Activated T-helper 1 cell treated with anti-CD3 and anti-CD28 coated beads, Interleukin-12 subunit alpha, Interleukin-12 subunit beta, Interleukin-2, Interleukin-4 antibody, amounts not matched to agents 30 ng/mL and 10 ng/mL and 1 ng/mL, durations not matched to agents 14 hours and 24 hours and 36 hours (primary cell): ENCODE measurements around the gene ARHGAP29. TPM values are rescaled to one million over a fixed set of nuclear protein-coding genes. Genes with fewer than 3 reads are reported as not detected.

Experiments
- DNase-seq: peaks from one replicate; pipeline ENCODE4 v3.0.0; 2021; ENCODE audit warnings: low spot score
- H3K27ac Mint-ChIP-seq: one replicate; pipeline ENCODE4 v1.8.0; 2021; ENCODE audit warnings: mild to moderate bottlenecking, mixed read lengths
- H3K27me3 Mint-ChIP-seq: one replicate; pipeline ENCODE4 v1.8.0; 2022; ENCODE audit warnings: mild to moderate bottlenecking, moderate library complexity, mixed read lengths; ENCODE audit not compliant: insufficient read depth
- H3K36me3 Mint-ChIP-seq: one replicate; pipeline ENCODE4 v1.8.0; 2021; ENCODE audit warnings: low read depth, mixed read lengths
- H3K4me1 Mint-ChIP-seq: one replicate; pipeline ENCODE4 v1.8.0; 2021; ENCODE audit warnings: low read depth, mixed read lengths
- H3K4me3 Mint-ChIP-seq: one replicate; pipeline ENCODE4 v1.8.0; 2021; ENCODE audit warnings: mild to moderate bottlenecking, moderate library complexity, mixed read lengths
- H3K9me3 Mint-ChIP-seq: one replicate; pipeline ENCODE4 v1.8.0; 2021; ENCODE audit warnings: mixed read lengths
- intact Hi-C: fragments of 100-400 bp; cut with micrococcal nuclease; formaldehyde crosslinking; loops from one replicate; pipeline ENCODE4 v1.15.1; 2024
- total RNA-seq: library from RNA; stranded (reverse); gene quantifications from 2 replicates; pipeline ENCODE4 v1.2.3, GENCODE V29; 2022

ARHGAP29 gene
- total RNA-seq, 1 donor from 2014 or later = not detected

GRCh38 chr1:94257444-94257843, 20.1 kb upstream of the ARHGAP29 start:
- H3K36me3 Mint-ChIP-seq = no peaks in the 10 kb centered on the region

GRCh38 chr1:94255476-94255875, 18.1 kb upstream of the ARHGAP29 start:
- Mint-ChIP-seq H3K27ac (no peak overlapping the region), H3K4me1 (no peaks in the 10 kb centered on the region), H3K4me3 (no peak overlapping the region), H3K27me3 (peaks cover 18% of the 10 kb centered on the region), H3K9me3 (no peaks in the 10 kb centered on the region), H3K36me3 (no peaks in the 10 kb centered on the region)
- intact Hi-C loops = no loop called here
- DNase-seq = no peak

More at GRCh38 chr1:94257444-94257843, 20.1 kb upstream of the ARHGAP29 start:
- Mint-ChIP-seq H3K9me3 (no peaks in the 10 kb centered on the region), H3K27me3 (peaks cover 13% of the 10 kb centered on the region), H3K4me1 (no peaks in the 10 kb centered on the region), H3K4me3 (no peak overlapping the region), H3K27ac (no peak overlapping the region)
- intact Hi-C loops = no loop called here
- no peak for DNase-seq

- no peaks in the 10 kb centered on the region for H3K4me1 Mint-ChIP-seq
- no peak overlapping the region for H3K4me3 Mint-ChIP-seq
- peaks cover 28% of the 10 kb centered on the region for H3K27me3 Mint-ChIP-seq
- H3K9me3 Mint-ChIP-seq = no peaks in the 10 kb centered on the region
- intact Hi-C loops = no loop called here
- H3K27ac Mint-ChIP-seq = no peak overlapping the region
- DNase-seq = no peak
- no peaks in the 10 kb centered on the region for H3K36me3 Mint-ChIP-seq
Measured at GRCh38 chr1:94254073-94254810, 16.9 kb upstream of the ARHGAP29 start.

- H3K9me3 Mint-ChIP-seq = no peaks in the 10 kb centered on the region
- peaks cover 32% of the 10 kb centered on the region for H3K27me3 Mint-ChIP-seq
- no peaks in the 10 kb centered on the region for H3K36me3 Mint-ChIP-seq
- intact Hi-C loops = no loop called here
- no peak overlapping the region for H3K4me3 Mint-ChIP-seq
- no peak overlapping the region for H3K27ac Mint-ChIP-seq
- DNase-seq = no peak
- no peaks in the 10 kb centered on the region for H3K4me1 Mint-ChIP-seq
Measured at GRCh38 chr1:94253456-94254017, 16.2 kb upstream of the ARHGAP29 start.

- H3K4me1 Mint-ChIP-seq = peaks cover 13% of the 10 kb centered on the region
- H3K27ac Mint-ChIP-seq = no peak overlapping the region
- peaks cover 55% of the 10 kb centered on the region for H3K27me3 Mint-ChIP-seq
Measured at GRCh38 chr1:94250341-94250740, 13.0 kb upstream of the ARHGAP29 start.

GRCh38 chr1:94248956-94249688, 11.7 kb upstream of the ARHGAP29 start:
- H3K27ac Mint-ChIP-seq = no peak overlapping the region
- H3K4me1 Mint-ChIP-seq = peaks cover 13% of the 10 kb centered on the region
- no peaks in the 10 kb centered on the region for H3K36me3 Mint-ChIP-seq
- no peaks in the 10 kb centered on the region for H3K9me3 Mint-ChIP-seq
- no peak overlapping the region for H3K4me3 Mint-ChIP-seq
- peaks cover 59% of the 10 kb centered on the region for H3K27me3 Mint-ChIP-seq
- DNase-seq = no peak
- intact Hi-C loops = loop anchor here (10.0 kb wide), 1 partner anchor 166 kb away; the partner anchor contains the start of gene ABCD3

More at GRCh38 chr1:94250341-94250740, 13.0 kb upstream of the ARHGAP29 start:
- Mint-ChIP-seq H3K36me3 (no peaks in the 10 kb centered on the region), H3K4me3 (no peak overlapping the region), H3K9me3 (no peaks in the 10 kb centered on the region)
- intact Hi-C loops = no loop called here
- no peak for DNase-seq

GRCh38 chr1:94247138-94248094, 10.0 kb upstream of the ARHGAP29 start:
- no peak for DNase-seq
- Mint-ChIP-seq H3K36me3 (no peaks in the 10 kb centered on the region), H3K9me3 (peaks cover 13% of the 10 kb centered on the region), H3K27me3 (peaks cover 62% of the 10 kb centered on the region), H3K27ac (no peak overlapping the region), H3K4me3 (peak overlapping the region; percentile 66), H3K4me1 (peaks cover 13% of the 10 kb centered on the region)
- intact Hi-C loops = loop anchor here (10.0 kb wide), 1 partner anchor 167 kb away; the partner anchor contains the start of gene ABCD3

- no peak for DNase-seq
- Mint-ChIP-seq H3K27me3 (peaks cover 64% of the 10 kb centered on the region), H3K4me1 (peaks cover 13% of the 10 kb centered on the region), H3K27ac (no peak overlapping the region), H3K4me3 (peak overlapping the region; percentile 30), H3K36me3 (no peaks in the 10 kb centered on the region), H3K9me3 (peaks cover 13% of the 10 kb centered on the region)
- intact Hi-C loops = loop anchor here (10.0 kb wide), 1 partner anchor 168 kb away; the partner anchor contains the start of gene ABCD3
Measured at GRCh38 chr1:94246692-94247137, 9.3 kb upstream of the ARHGAP29 start.

GRCh38 chr1:94245747-94246438, 8.5 kb upstream of the ARHGAP29 start:
- Mint-ChIP-seq H3K27ac (no peak overlapping the region), H3K4me1 (peaks cover 13% of the 10 kb centered on the region), H3K36me3 (no peaks in the 10 kb centered on the region), H3K4me3 (no peak overlapping the region), H3K9me3 (peaks cover 13% of the 10 kb centered on the region), H3K27me3 (peaks cover 65% of the 10 kb centered on the region)
- intact Hi-C loops = loop anchor here (10.0 kb wide), 1 partner anchor 169 kb away; the partner anchor contains the start of gene ABCD3
- no peak for DNase-seq

GRCh38 chr1:94244816-94245215, 7.4 kb upstream of the ARHGAP29 start:
- Mint-ChIP-seq H3K4me3 (no peak overlapping the region), H3K36me3 (no peaks in the 10 kb centered on the region), H3K27me3 (peaks cover 61% of the 10 kb centered on the region), H3K27ac (no peak overlapping the region), H3K4me1 (peaks cover 13% of the 10 kb centered on the region), H3K9me3 (peaks cover 13% of the 10 kb centered on the region)
- no peak for DNase-seq
- intact Hi-C loops = loop anchor here (10.0 kb wide), 1 partner anchor 170 kb away; the partner anchor contains the start of gene ABCD3

GRCh38 chr1:94243665-94244064, 6.3 kb upstream of the ARHGAP29 start:
- peaks cover 13% of the 10 kb centered on the region for H3K9me3 Mint-ChIP-seq
- no peak overlapping the region for H3K4me3 Mint-ChIP-seq
- peaks cover 60% of the 10 kb centered on the region for H3K27me3 Mint-ChIP-seq
- DNase-seq = no peak
- H3K4me1 Mint-ChIP-seq = peaks cover 13% of the 10 kb centered on the region
- no peak overlapping the region for H3K27ac Mint-ChIP-seq
- H3K36me3 Mint-ChIP-seq = no peaks in the 10 kb centered on the region
- intact Hi-C loops = loop anchor here (10.0 kb wide), 1 partner anchor 171 kb away; the partner anchor contains the start of gene ABCD3
